Embryonic facial prominence (tissue), 1 donor: ENCODE measurements around the gene KRT28.
"Not testable (repeated sequence)": the region's sequence is repeated elsewhere in the genome, so short reads cannot be mapped to it uniquely, and the experiment has no call there.

ENCODE experiments used
- DNase-seq: peaks from one replicate; pipeline ENCODE4 v3.0.0-alpha.2; 2016; ENCODE audit errors: extremely low spot score

KRT28 gene

DNA sequence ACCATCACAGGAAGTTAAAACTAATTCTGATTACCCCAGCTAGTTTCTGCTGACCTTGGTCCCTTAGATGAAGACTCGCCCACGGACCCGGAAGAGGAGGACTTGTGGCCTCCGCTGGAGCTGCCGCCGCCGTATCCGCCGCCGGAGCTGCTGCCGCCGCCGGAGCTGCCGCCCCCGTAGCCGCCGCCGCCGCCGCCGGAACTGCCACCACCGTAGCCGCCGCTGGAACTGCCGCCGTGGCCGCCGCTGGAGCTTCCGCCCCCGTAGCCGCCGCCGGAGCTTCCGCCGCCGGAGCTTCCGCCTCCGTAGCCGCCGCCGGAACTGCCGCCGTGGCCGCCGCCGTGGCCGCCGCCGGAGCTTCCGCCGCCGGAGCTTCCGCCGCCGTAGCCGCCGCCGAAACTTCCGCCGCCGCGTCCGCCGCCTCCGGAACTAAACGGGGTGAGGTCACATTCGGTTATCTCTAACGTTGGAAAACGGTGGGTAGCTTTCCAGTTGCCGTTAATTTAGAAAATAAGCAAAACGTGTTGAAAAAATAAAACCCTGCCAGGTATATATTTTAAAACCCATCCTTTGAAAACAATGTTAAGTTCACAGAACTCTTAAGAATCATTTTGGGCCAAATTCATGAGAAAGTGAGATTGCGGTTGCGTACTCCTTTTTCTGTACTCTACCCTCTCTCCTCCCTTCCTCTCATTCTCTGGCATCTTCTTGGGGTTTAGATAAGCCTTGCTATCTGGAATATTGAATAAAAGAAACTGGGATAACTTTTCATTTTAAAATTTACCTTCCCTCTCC, 19.2 kb upstream of the KRT28 start:
- DNase-seq, result peak; percentile 68

- DNase-seq, result no peak
These were observed 18.6 kb upstream of the KRT28 start for GRCh38 chr17:40818343-40818732.

GRCh38 chr17:40817103-40817682, 17.4 kb upstream of the KRT28 start:
- no peak for DNase-seq

GRCh38 chr17:40816569-40816968, 16.8 kb upstream of the KRT28 start:
- no peak for DNase-seq

DNA sequence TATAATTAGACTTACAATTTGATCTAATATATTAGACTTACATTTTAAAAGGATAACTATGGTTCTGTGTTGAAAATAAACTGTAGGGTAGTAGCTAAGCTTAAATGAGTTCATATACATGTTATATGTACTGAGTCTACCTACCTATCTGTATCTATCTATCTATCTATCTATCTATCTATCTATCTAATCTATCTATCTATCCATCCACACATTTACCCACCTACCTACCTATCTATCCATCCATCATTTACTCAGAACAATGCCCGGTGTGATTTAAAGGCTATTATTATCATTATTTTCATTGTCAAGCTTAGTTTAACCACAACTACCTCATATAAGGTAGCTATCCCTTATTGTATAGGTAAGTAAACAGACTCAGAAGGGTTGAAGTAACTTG, 15.6 kb upstream of the KRT28 start:
- no peak for DNase-seq

GRCh38 chr17:40814657-40815056, 14.9 kb upstream of the KRT28 start:
- not testable (repeated sequence) for DNase-seq

DNA sequence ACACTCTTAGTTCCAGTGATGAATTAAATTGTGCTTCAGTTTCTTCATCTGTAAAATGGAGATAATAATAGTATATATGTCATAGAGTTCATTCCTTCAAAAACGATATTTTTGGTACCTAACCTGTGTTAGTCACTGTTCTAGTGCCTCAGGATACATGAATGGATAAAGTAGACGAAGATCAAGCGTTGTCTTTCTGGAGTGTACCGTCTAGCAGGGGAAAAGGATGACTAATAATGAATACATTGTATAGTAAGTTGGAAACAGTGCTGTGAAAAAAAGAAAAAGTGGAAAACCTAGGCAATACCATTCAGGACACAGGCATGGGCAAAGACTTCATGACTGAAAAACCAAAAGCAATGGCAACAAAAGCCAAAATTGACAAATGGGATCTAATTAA, 14.0 kb upstream of the KRT28 start:
- no peak for DNase-seq

GRCh38 chr17:40812639-40813038, 12.9 kb upstream of the KRT28 start:
- no peak for DNase-seq

- no peak for DNase-seq
These were observed 10.7 kb upstream of the KRT28 start for GRCh38 chr17:40810494-40810893.

- DNase-seq, result no peak
These were observed 10.1 kb upstream of the KRT28 start for GRCh38 chr17:40809721-40810421.

GRCh38 chr17:40806131-40806530, 6.4 kb upstream of the KRT28 start:
- no peak for DNase-seq

DNA sequence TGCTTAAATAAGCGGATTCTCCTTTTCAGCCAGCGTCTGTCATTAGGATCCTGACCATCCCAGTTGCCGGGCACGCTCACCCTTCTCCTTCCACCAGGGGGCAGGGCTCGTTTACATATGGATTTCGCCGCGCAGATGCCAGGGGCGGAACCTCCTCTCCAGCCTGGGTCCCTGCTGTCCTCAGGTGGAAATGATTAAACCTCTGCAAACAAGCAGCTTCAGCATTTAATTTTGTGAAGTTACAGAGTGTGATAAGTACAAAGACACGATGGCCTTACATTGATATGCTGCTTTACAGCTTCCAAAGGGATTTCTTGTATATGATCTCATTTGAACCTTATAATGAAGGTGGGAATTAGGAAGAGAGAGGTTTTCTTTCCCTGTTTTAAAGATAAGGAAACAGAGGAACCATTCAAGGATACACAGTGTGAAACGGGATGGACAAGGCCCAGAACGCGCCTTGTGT, 3.9 kb upstream of the KRT28 start:
- DNase-seq, result peak; percentile 31

GRCh38 chr17:40801157-40801556, 1.4 kb upstream of the KRT28 start:
- DNase-seq, result no peak

DNA sequence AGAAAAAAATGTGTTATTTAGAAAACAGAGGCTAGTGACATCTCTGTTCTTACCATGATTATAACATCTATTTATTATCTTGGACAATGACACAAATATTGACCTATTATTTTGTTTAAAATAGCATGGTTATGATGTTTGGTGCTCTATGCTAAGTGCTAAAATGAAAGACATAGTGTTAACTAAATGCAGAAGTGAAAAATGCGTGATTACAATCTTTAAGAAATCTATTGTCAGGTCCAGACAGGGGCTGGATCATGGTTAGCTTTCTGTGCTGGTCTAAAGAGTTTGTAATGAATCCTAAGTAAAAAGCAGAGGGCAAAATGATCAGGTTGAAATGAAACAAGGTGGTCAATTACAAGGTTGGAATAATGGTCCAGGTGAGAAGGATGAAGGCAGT, 622 bp upstream of the KRT28 start:
- no peak for DNase-seq

DNA sequence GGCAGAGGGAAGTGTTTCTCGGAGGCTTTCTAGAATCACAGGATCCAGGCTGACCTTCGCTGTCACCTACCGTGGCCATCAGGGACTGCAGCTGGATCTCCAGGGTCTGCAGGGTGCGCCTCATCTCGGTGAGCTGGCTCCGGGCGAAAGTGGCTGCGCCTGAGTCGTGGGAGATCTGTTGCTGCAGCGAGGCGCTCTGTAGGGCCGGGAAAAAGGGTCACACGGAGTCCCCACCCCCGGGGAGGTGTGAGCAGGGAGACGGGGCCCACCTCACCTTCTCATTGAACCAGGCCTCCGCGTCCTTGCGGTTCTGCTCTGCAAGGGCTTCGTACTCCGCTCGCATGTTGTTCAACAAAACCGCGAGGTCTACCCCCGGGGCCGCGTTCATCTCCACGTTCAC, 2.9 kb downstream of the KRT28 start:
- DNase-seq, result no peak

DNA sequence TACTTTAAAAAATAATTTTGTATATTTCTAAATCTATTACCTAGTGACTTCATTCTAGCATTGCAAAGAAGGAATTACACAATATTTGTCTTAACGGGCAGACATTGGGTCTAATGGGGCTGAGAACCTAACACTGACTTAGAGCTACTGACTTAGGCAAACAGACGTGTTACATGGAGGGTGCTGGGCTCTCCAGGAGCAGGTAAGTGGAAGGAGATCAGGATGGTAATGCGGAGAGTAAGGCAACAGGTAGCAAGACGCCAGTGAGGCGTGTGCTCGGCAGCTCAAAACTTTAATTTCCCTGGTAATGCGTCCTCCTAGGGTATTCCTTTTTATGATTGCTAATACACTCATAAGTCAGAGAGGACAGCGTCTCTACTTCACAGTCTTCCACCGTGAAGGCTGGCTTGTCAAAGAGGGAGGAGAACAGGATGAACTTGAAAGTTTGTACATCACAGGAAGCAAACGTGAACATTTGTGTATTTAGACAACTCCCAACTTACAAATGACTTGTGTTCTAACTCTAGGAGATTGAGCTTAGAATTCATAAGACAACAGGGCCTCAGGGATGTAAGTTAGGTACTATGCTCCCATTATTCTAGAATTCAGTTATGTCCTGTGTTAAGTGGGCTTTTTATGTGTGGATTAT, 4.6 kb downstream of the KRT28 start:
- DNase-seq, result no peak

- DNase-seq, result no peak
These were observed 5.3 kb downstream of the KRT28 start for GRCh38 chr17:40794466-40794865.

DNA sequence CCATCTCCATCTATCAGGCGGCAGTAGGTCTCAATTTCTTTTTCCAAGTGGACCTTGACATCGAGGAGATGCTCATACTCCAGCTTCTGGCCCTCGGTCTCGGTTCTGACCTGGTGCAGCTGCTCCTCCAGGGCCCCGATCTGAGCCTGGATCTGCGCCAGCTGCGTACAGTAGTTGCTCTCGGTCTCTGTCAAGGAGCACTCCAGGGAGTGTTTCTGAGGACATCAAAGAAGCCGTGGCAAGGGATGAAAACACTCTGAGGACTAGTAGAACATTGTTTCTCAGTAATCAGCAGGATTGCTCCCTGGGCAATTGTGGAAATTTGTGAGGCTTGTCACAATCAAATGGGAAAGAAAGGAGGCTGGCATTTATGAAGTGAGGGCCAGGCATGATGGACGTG, 5.9 kb downstream of the KRT28 start:
- no peak for DNase-seq

GRCh38 chr17:40791787-40792436, 7.8 kb downstream of the KRT28 start:
- DNase-seq, result peak; percentile 21

DNA sequence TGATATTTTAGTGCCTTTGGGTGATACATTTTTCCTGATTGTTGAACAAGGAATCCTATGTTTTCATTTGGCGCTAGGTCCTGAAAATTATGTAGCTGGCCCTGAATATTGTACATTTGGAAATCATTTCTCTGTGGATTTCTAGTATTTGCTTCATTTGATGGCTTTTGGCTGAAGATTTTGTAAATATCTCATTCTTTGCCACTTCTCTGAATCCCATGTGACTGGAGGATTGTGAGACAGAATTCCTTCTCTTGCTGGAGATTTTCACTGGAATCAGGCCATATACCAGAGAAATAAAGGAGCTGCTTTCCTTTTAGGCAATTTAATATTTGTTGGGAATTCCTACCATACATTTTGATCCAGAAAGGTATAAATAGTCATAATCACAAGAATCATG, 8.6 kb downstream of the KRT28 start:
- peak; percentile 9 for DNase-seq

DNA sequence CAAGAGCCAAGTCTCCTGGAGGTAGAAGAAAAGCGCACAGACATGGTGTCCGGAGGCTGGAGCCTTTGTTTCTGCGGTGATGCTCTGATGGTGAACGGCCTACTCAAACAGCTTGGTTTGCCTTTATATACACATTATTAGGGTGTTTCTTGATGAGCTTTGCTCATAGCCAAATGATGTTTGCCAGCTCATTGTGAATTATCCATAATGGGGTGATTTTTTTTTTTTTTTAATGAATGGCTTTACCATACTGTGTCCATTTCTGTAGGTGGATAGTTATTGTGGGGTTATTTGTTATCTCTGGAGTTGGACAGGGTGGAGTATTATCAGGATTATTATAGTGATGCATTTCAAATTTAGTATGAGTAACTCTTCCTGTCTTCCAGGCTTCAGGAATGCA, 17.3 kb downstream of the KRT28 start, which contains the start of gene KRT27:
Gene KRT27 (minus strand): TSS at position 101 of the 400 bp plus-strand sequence. CDS start 57 bp downstream, at position 44.
- no peak for DNase-seq
